NCI-H1092 (cell line): ENCODE measurements around the gene CLCN1.
A peak's percentile ranks its signal among the peaks of the same experiment; 100 is the strongest.

Experiments
- DNase-seq: peaks from one replicate; lab custom pipeline; 2025; lab: John Stamatoyannopoulos, UW

Gene CLCN1

GRCh38 chr7:143368387-143368786 is 52.5 kb downstream of the CLCN1 start:
- no peak for DNase-seq

- DNase-seq = no peak
Measured at GRCh38 chr7:143369678-143370651, 54.1 kb downstream of the CLCN1 start.

- no peak for DNase-seq
Measured at GRCh38 chr7:143372070-143372469, 56.2 kb downstream of the CLCN1 start.

GRCh38 chr7:143373255-143373794 is 57.4 kb downstream of the CLCN1 start:
- no peak for DNase-seq

- DNase-seq = no peak
Measured at GRCh38 chr7:143374561-143374960, 58.6 kb downstream of the CLCN1 start.

GRCh38 chr7:143375298-143376034 is 59.6 kb downstream of the CLCN1 start:
- no peak for DNase-seq

- no peak for DNase-seq
Measured at GRCh38 chr7:143376396-143376795, 60.5 kb downstream of the CLCN1 start.

GRCh38 chr7:143379611-143380259 is 63.8 kb downstream of the CLCN1 start:
- no peak for DNase-seq

- peak; percentile 59 for DNase-seq
Measured at GRCh38 chr7:143380260-143380645, 64.3 kb downstream of the CLCN1 start.

- peak; percentile 41 for DNase-seq
Measured at GRCh38 chr7:143380646-143381426, 64.9 kb downstream of the CLCN1 start, which contains the start of gene ZYX. Gene ZYX, plus strand, starts transcription at chr7:143381345. Its CDS starts 227 bp downstream, at chr7:143381572.

GRCh38 chr7:143381427-143382125 is 65.7 kb downstream of the CLCN1 start:
- DNase-seq = peak; percentile 30

- no peak for DNase-seq
Measured at GRCh38 chr7:143382126-143382790, 66.3 kb downstream of the CLCN1 start.

GRCh38 chr7:143382791-143383641 is 67.1 kb downstream of the CLCN1 start:
- no peak for DNase-seq

GRCh38 chr7:143383642-143383957 is 67.7 kb downstream of the CLCN1 start:
- DNase-seq = no peak

- DNase-seq = no peak
Measured at GRCh38 chr7:143384148-143384547, 68.2 kb downstream of the CLCN1 start.

- no peak for DNase-seq
Measured at GRCh38 chr7:143384661-143385631, 69.0 kb downstream of the CLCN1 start.

- DNase-seq = no peak
Measured at GRCh38 chr7:143385891-143386781, 70.2 kb downstream of the CLCN1 start.
